Testis (tissue), 2 donors: ENCODE results near the gene MLLT11.

Experiments
- CTCF ChIP-seq, 3 experiments: fragments of 450-650 bp in 2 of 3; fragments of 200-600 bp in 1 of 3; sonication (generic) in 1 of 3; IDR thresholded peaks; one replicate each; pipeline ENCODE4 v1.5.1; 2016 to 2019; ENCODE audit warnings: antibody characterized with exemption in 3 of 3, mild to moderate bottlenecking in 2 of 3, moderate library complexity in 1 of 3
- POLR2A ChIP-seq: fragments of 450-650 bp; IDR thresholded peaks from one replicate; pipeline ENCODE4 v1.6.1; 2017; ENCODE audit warnings: antibody characterized with exemption, mild to moderate bottlenecking, moderate library complexity

DNA sequence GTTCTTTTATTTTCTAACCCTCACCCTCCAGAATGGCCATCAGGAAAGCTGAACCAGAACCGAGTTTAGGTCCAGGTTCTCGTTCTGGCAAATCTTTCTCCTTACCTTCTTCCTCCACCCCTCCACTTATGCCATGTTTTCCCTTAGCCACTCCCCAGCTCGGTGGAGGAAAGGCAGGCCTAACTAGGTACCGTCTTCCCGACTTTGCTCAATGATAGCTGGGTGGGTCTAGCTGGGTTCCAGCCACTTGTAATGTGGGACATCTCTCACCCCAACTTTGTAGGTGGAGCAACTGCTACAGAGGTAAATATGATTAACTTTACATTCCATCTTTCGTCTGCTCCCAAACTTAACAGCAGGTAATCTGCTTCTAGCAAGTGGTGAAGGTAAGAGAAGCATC lies 23.2 kb upstream of the MLLT11 start:
- TF ChIP-seq CTCF (IDR thresholded peaks at IDR 0.05): no peak
- TF ChIP-seq POLR2A: no peak
